GM18520 (cell line): ENCODE data around the gene DLGAP1.
A peak's percentile ranks its signal among the peaks of the same experiment; 100 is the strongest.

Experiments
- ATAC-seq: cut with Tn5 transposase; IDR thresholded peaks from one replicate; pipeline ENCODE4 v1.9.1; 2021; ENCODE audit not compliant: unreplicated experiment

Gene DLGAP1

GRCh38 chr18:4016391-4017049 is 438.6 kb downstream of the DLGAP1 start:
- ATAC-seq: peak; percentile 61

- ATAC-seq: no peak
These were observed 447.3 kb downstream of the DLGAP1 start for GRCh38 chr18:4007846-4008245.

- no peak for ATAC-seq
These were observed 450.8 kb downstream of the DLGAP1 start for GRCh38 chr18:4004183-4004829.

- ATAC-seq: no peak
These were observed 456.3 kb downstream of the DLGAP1 start for GRCh38 chr18:3998698-3999333.

GRCh38 chr18:3995476-3996102 is 459.5 kb downstream of the DLGAP1 start:
- ATAC-seq: no peak

- no peak for ATAC-seq
These were observed 461.0 kb downstream of the DLGAP1 start for GRCh38 chr18:3993941-3994687.

GRCh38 chr18:3985664-3986063 is 469.4 kb downstream of the DLGAP1 start:
- ATAC-seq: no peak

- no peak for ATAC-seq
These were observed 470.1 kb downstream of the DLGAP1 start for GRCh38 chr18:3985020-3985419.

GRCh38 chr18:3984163-3984757 is 470.8 kb downstream of the DLGAP1 start:
- no peak for ATAC-seq

- no peak for ATAC-seq
These were observed 471.6 kb downstream of the DLGAP1 start for GRCh38 chr18:3983351-3983969.

GRCh38 chr18:3982541-3982940 is 472.6 kb downstream of the DLGAP1 start:
- no peak for ATAC-seq

- ATAC-seq: no peak
These were observed 476.1 kb downstream of the DLGAP1 start for GRCh38 chr18:3979024-3979423.

GRCh38 chr18:3973191-3973850 is 481.8 kb downstream of the DLGAP1 start:
- ATAC-seq: no peak

- no peak for ATAC-seq
These were observed 482.7 kb downstream of the DLGAP1 start for GRCh38 chr18:3972291-3972930.

GRCh38 chr18:3970929-3971328 is 484.2 kb downstream of the DLGAP1 start:
- no peak for ATAC-seq

- no peak for ATAC-seq
These were observed 487.5 kb downstream of the DLGAP1 start for GRCh38 chr18:3967359-3968180.

GRCh38 chr18:3966642-3967358 is 488.3 kb downstream of the DLGAP1 start:
- no peak for ATAC-seq

- ATAC-seq: no peak
These were observed 488.9 kb downstream of the DLGAP1 start for GRCh38 chr18:3966246-3966641.
